Stimulated activated CD4-positive, alpha-beta T cell treated with anti-CD3 and anti-CD28 coated beads, Interleukin-2, amount 100 ng/mL, for 24 hours (primary cell): ENCODE measurements around the gene CYP8B1.

Experiments
- DNase-seq, 2 donors: peaks; one replicate each; pipeline ENCODE4 v3.0.0-alpha.2; 2020

CYP8B1 gene, protein sequence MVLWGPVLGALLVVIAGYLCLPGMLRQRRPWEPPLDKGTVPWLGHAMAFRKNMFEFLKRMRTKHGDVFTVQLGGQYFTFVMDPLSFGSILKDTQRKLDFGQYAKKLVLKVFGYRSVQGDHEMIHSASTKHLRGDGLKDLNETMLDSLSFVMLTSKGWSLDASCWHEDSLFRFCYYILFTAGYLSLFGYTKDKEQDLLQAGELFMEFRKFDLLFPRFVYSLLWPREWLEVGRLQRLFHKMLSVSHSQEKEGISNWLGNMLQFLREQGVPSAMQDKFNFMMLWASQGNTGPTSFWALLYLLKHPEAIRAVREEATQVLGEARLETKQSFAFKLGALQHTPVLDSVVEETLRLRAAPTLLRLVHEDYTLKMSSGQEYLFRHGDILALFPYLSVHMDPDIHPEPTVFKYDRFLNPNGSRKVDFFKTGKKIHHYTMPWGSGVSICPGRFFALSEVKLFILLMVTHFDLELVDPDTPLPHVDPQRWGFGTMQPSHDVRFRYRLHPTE

DNA sequence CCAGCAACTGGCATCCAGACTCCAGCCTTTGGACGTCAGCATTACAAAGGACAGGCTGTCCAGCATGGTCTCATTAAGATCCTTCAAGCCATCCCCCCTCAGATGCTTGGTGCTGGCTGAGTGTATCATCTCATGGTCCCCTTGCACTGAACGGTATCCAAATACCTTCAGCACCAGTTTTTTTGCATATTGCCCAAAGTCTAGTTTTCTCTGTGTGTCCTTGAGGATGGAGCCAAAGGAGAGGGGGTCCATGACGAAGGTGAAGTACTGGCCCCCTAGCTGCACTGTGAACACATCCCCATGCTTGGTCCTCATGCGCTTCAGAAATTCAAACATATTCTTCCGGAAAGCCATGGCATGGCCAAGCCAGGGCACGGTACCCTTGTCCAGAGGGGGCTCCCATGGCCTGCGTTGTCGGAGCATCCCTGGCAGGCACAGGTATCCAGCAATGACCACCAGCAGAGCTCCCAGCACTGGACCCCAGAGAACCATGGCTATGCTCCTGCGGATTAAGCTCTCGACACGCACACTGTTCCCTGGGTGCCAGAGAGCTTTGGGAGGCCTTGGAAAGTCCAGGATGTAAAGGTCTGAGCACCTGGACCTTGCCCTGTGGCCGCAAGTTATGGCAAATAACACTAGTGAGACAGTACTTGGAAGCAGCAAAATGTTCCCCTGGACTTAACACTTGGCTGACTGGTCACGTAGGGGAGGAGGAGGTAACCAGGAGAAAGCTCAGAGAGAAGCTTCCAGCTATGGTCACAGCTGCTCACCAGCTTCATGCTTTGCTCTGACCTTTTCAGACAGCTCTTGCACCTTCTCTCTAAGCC, at the start of gene CYP8B1:
TSS of gene CYP8B1 (minus strand) at position 555 of the 827 bp plus-strand sequence. CDS start at position 492, 63 bp downstream.
- no peak for DNase-seq

DNA sequence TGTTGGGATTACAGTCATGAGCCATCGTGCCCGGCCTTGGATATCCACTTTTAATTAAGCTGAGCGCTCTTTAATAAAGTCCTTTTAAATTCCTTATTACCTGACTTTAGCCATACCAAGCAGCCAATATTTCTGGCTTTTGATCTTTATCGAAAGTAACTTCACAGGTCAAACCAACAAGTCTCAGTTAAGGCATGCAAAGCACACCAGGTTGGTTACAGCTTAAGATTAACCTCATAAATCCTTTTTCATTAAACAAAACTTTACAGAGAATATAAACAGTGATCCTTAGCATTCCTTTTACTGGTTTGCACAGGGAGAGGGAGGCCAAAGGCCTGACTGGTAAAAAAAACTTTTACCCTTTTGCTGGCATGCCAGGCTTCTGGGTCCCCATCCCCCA, 47.9 kb upstream of the CYP8B1 start:
- DNase-seq, result no peak

DNA sequence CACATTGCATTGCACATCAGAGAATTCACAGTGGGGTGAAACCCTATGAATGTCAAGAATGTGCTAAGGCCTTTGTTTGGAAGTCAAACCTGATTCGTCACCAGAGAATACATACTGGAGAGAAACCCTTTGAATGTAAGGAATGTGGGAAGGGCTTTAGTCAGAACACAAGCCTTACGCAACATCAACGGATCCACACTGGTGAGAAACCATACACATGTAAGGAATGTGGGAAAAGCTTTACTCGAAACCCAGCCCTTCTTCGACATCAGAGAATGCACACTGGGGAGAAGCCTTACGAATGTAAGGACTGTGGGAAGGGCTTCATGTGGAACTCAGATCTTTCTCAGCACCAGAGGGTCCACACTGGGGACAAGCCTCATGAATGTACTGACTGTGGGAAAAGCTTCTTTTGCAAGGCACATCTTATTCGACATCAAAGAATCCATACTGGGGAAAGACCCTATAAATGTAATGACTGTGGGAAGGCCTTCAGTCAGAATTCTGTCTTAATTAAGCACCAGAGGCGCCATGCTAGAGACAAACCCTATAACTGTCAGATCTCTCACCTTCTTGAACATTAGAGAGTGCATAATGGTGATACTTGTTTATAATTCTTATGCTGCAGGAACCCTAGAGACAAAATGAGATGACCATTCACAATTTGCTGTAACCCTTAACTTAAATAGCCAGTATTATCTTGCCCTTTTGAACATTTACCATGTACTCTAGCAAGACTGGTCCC, 39.3 kb upstream of the CYP8B1 start:
- DNase-seq, result no peak

DNA sequence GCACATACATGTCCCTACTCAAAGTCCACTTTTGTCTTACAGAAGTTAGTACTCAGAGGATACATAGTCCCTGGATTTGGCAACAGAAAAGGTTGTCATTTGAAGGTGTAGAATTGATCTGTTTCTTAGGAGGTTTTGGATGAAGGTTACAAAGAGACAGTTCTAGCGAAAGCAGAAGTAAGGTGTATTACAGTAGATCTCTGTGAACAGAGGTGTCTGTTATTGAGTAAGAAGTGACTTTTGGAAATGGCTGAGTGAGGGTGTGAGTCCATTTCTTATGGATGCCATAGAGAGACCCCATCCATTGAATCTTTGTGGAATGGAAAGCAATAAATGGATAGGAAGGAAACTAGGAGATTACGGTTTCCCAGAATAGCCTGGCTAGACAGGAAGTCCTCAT, 35.9 kb upstream of the CYP8B1 start:
- DNase-seq, result no peak

DNA sequence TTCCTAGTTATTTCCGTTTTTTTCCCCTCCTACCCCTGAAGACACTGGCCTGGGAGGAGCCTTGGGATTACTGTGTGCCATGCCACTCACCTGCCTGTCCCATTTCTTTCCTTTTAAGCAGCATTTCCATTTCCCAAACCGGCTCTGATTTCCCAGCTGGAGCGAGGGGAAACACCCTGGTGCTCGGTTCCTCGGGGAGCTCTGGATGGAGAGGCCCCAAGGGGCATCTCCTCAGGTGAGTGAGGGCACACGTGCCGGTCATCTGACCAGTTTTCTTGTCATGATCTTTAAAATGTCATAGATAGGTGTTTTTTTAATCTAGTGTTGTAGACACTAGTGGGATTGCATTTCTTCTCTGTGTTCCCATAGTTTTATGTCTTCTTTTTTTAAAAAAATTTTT, 33.0 kb upstream of the CYP8B1 start:
- no peak for DNase-seq

DNA sequence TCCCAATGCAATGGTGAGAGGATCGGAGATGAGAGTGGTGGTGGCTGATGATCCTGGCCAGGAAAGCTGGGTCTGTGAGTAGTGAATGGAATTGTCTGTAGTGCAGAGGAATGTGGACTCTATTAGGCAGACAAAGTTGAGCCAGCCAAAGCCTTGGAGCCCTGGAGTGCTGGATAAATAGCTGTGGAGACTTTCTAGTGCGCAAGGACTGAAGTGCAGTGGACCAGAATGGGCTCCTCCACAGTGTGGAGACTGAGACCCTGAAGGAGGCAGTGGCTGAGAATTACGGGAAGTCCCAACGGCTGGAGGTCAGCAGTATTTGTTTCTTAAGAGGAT, 31.1 kb upstream of the CYP8B1 start:
- no peak for DNase-seq

DNA sequence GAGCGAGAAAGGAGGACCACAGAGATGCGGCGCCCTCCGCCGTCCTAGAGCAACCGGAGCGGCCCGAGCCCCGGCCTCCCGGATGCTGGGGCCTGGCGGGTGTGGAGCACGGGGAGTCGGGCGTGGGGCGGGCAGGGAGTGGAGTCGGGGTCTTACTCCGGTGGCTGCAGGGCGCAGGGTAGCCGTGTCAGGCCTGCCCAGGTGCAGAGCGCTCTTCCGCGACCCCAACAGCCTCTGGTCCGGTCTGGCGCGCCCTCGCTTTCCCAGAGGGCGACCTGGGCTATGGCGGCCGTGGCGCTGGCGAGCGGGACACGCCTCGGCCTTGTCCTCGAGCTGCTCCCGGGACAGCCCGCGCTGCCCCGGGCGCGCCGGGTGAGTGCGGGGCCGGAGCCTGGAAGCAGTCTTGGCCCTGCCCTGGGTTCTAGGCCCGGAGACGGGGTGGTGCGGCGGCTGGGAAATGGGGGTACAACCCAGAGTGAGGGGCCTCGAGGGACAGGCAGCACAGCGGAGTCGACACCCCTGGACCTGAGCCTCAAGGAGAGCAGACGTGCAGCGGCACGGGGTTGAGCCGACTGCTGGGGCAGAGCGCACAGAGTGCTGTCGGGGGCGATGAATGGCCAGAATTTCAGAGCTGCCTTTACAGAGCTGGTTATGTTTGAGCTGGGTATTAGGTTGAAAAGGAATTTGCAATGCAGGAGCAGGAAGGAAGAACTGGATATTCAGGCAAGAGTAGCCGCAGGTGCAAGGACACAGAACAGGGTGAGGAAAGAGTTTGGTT, 30.6 kb upstream of the CYP8B1 start, which contains the start of gene ZNF662:
TSS of gene ZNF662 (plus strand) at position 73 of the 778 bp plus-strand sequence. CDS start 1,973 bp downstream, outside the sequence.
- peak in 1 of 2 donors; percentile 49 for DNase-seq

DNA sequence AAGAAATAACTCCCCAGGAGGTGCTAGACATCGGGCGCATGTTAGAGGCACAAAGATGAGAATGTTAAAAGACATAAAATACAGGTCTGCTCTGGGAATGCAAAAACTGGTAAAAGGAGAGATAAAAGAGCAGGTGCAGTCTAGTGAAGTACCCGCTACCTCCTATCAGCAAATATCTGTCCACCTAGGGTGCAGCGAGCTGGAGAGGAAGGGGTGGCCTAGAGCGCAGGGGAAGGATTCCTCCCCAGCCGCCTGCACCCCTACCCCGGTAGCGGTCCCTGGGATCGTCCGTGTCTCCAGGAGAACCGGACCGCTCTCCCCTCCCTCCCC, 30.0 kb upstream of the CYP8B1 start:
- no peak for DNase-seq

DNA sequence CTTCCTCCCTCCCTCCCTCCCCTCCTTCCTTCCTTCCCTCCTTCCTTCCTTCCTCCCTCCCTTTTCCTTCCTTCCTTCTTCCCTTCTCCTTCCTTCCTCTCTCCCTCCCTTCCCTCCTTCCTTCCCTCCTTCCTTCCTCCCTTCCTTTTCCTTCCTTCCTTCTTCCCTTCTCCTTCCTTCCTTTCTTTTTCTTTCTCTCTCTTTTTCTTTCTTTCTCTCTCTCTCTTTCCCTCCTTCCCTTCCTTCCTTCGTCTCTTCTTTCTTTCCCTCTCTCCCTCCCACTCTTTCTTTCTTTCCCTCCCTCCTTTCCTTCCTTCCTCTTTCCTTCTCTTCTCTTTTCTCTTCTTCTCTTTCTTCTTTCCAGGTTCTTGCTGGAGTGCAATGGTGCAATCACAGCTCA, 28.4 kb upstream of the CYP8B1 start:
- no peak for DNase-seq

DNA sequence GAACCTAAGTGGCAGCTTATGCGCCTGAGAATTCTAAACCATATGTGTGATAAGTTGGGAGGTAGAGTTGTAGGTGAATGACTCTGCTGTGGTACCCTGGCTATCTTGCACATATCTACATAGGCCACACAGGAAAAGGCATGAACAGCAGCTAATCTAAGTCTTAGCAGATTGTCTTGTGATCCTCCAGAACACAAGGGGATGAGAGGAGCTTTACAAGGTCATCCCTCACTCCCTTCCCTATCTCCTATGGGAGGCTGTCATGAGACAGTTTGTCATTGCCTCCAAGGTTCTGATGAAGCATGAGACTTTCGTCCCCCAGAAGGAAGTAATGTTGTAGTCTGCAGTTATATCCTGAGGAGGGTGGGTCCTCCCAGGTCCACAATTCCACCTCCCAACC, 26.6 kb upstream of the CYP8B1 start:
- no peak for DNase-seq

DNA sequence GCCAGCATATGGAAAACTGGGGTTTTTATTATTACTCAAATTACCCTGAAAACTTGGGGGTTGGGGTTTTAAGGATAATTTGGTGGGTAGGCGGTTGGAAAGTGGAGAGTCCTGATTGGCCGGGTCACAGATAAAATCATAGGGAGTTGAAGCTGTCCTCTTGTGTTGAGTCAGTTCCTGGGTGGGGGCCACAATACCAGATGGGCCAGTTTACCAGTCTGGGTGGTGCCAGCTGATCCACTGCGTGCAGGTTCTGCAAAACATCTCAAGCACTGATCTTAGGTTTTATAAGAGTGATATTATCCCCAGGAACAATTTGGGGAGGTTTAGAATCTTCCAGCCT, 25.4 kb upstream of the CYP8B1 start:
- no peak for DNase-seq

DNA sequence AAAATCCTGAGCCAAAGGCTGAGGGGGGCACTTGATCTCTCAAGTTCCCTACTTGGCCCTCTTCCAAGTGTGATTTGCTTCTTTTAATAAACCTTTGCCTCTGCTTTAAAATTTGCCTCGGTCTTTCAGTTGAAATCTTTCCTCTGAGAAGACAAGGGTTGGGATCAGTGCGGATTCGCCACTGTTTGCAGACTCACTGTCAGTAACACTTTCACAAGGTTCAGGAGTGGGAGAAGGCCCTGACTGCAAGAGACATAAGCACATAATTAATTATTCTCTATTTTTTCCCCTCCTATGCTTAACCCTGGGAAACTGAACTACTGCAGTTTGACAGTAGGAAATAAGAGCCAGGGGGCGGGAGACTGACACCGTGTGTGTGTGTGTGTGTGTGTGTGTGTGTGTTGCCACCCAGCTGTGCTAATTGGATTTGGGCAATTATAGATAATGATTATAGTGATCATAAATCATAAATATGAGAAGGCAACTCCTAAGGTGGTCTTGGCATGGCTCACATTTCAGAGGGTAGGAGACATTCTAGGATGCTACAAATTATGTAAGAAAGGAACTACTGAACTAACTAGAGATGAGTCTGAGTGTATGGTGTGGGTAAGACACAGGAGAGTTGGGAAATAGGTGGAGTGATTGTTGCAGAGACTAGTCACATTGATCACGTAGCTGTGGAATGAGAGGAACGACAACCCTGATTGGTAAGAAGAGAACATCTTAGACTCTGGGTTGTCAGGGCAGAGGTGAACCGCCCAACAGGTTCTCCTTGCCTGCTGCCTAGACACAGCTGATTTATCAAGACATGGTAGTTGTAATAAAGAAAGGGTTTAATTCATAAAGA, 24.8 kb upstream of the CYP8B1 start:
- no peak for DNase-seq

DNA sequence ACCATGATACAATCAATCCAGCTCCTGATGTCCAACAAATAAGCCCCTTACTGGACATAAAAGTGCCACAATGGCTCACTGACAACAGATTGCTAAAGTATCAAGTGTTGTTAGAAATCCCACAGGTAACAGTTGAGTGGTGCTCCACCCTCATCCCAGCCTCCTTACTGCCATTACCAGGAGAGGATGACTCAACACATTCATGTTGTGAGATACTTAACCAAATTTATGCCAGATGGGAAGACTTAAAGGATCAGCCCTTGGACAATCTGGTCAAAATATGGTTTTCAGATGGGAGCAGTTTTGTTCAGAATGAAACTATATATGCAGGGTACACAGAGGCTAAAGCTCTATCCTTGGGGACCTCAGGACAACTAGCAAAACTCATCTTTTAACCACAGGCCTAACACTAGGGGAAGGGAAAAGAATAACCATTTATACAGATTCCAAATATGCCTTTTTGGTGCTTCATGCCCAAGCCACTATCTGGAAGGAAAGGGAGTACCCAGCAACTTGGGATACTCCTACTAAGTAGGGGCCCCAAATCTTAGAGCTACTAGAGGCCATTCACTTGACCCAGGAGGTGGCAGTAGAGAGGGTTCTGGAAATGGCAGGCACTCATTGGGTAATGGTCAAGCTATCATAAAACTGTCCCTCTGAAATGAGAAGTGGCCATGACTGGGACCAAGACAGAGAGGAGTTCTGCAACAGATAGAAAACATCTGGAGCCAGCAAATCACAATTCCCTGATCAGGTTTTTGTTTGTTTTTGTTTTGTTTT, 23.4 kb upstream of the CYP8B1 start:
- DNase-seq, result no peak

DNA sequence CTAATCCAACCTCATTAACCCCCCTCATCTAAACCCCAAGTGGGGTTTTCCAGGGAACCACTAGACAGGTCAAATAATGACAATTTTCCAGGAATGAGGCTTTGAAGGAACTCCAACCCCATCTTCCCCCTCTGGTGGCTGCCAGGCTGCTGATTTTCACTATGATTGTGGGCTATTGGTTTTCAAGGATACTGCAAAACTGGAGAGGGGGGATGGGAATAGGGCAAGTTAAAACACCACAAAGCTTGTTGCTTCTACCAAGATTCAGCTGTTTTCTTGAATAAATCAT, 19.8 kb upstream of the CYP8B1 start:
- DNase-seq, result no peak

DNA sequence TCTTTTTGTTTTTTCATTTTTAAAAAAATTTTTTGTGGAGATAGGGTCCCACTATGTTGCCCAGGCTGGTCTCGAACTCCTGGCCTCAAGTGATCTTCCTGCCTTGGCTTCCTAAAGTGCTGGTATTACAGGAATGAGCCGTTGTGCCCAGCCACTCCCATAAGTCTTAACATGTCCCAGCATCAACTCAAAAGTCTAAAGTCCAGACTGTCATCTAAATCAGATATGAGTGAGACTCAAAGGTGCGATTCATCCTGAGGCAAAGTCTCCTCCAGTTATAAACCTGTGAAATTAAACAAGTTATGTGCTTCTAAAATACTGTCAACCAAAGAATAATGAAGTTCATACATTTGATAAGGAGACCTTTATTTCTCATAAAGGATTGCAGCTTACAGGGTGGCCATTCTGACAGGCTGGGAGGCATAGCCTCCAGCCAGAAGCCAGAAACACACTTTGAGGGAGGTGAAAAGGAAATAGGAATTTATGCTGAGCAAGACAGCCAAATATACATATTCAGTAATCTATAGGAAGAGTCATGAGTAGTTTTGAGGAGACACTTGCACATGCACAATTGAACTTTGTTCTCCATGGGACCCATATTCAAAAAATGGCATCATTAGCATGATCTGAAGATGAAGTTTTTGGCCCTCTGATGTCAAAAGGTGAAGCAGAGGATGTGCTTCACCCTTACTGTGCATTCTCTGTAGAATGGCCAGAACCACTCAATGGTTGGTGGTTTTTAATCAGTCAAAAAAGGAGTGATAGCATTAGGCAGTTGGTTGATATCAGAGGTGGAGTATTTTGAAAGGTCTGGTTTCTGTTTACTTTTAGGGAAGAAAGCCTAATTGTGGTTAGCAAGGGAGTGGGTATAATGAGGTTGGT, 19.3 kb upstream of the CYP8B1 start:
- DNase-seq, result no peak

DNA sequence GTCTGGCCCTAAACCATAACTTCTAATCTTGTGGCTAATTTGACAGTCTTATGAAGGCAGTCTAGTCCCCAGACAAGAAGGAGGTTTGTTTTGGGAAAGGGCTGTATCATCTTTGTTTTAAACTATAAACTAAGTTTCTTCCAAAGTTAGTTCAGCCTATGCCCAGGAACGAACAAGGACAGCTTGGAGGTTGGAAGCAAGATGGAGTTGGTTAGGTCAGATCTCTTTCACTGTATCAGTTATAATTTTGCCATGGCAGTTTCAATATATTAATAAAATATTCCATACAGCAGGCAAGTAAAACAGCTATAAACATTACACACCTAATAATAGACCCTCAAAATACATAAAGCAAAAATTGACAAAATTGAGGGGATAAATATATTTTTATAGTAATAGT, 17.1 kb upstream of the CYP8B1 start:
- DNase-seq, result no peak

DNA sequence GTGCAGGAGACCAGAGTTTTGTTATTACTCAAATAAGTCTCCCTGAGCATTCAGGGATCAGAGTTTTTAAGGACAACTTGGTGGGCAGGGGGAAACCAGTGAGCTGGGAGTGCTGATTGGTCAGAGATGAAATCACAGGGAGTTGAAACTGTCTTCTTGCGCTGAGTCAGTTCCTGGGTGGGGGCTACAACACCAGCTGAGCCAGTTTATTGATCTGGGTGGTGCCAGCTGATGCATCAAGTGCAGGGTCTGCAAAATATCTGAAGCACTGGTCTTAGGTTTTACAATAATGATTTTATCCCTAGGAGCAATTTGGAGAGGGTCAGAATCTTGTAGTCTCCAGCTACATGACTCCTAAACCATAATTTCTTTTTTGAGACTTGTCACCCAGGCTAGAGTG, 16.5 kb upstream of the CYP8B1 start:
- DNase-seq, result no peak

DNA sequence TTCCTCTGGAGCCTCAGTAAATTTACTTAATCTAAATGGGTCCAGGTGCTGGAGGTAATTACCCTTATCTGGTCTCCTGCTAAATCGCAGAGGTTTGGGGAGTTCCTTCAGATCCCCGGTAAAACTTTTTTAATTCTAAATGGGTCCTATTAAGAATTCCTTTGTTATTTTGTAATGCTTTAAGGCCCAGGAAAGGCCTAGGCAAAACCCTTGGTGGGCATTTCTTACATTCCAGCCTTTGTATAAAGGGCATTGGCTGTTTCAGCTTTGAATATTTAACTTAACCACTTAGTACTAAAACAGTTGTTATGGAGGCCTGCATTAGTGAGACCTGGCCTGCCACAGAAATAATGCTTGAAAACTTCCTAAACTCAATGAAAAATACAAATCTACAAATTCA, 15.4 kb upstream of the CYP8B1 start:
- DNase-seq, result no peak

DNA sequence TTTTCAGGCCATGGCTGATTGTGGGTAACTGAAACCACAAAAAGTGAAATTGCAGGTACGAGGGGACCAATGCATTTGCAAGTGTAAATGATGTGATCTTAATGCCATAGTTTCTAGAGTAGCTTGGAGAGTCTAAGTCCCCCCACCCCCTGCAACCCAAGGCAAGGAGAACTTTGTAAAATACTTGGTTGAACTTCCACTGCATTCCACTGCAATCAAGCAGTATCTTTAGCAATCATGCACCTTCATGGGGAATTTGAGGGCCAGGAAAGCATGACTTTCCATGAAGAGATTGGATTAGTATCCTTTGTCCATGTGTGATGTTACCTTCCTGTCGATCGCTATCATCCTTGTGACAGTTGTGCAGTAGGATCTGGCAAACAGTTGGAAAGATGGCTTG, 11.4 kb upstream of the CYP8B1 start:
- no peak for DNase-seq

DNA sequence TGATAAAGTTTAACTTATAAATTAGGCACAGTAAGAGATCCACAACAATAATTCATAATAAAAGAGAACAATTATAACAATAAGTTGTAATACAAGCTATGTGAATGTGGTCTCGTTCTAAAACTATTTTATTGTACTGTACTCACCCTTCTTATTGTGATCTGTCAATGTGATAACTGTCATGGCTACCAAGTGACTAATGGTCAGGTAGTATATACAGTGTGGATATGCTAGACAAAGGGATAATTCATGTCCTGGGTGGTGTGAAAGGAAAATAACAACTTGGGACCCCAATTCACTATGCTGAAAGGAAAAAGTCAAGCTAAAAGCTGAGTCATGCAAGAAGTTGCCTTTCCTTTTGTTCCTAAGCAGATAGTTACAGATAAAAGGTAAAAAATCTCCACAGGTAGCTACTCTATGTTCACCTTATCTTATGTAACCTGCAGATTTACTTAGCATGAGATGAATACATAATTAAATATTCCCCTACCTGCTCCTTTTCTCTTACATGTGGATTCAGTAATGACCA, 10.7 kb upstream of the CYP8B1 start:
- DNase-seq, result no peak
